PC-9 (cell line): Measurements from ENCODE around the gene MTG2.

ENCODE experiments used
- EZH2 ChIP-seq: fragments of 200-600 bp; sonication (generic); IDR thresholded peaks from 2 replicates; pipeline ENCODE4 v1.8.0; 2017; ENCODE audit warnings: antibody characterized with exemption, low read depth
- TF ChIP-seq, protein P1 (sequence below): fragments of 200-600 bp; sonication (generic); conservative IDR thresholded peaks from 2 replicates; pipeline ENCODE4 v1.6.1; 2017; ENCODE audit warnings: mixed run types, antibody characterized with exemption, mild to moderate bottlenecking, moderate library complexity

GRCh38 chr20:62186887-62187866, 4.3 kb downstream of the MTG2 start:
- TF ChIP-seq, protein P1, sequence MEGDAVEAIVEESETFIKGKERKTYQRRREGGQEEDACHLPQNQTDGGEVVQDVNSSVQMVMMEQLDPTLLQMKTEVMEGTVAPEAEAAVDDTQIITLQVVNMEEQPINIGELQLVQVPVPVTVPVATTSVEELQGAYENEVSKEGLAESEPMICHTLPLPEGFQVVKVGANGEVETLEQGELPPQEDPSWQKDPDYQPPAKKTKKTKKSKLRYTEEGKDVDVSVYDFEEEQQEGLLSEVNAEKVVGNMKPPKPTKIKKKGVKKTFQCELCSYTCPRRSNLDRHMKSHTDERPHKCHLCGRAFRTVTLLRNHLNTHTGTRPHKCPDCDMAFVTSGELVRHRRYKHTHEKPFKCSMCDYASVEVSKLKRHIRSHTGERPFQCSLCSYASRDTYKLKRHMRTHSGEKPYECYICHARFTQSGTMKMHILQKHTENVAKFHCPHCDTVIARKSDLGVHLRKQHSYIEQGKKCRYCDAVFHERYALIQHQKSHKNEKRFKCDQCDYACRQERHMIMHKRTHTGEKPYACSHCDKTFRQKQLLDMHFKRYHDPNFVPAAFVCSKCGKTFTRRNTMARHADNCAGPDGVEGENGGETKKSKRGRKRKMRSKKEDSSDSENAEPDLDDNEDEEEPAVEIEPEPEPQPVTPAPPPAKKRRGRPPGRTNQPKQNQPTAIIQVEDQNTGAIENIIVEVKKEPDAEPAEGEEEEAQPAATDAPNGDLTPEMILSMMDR, result no peak
- TF ChIP-seq EZH2, result no peak
